Stimulated activated CD4-positive, alpha-beta T cell treated with anti-CD3 and anti-CD28 coated beads, Interleukin-2, amount 100 ng/mL, for 4 hours (primary cell): ENCODE data around the gene LILRB2.
"Not testable (repeated sequence)": the region's sequence is repeated elsewhere in the genome, so short reads cannot be mapped to it uniquely, and the experiment has no call there.

Experiments
- DNase-seq: peaks from one replicate; pipeline ENCODE4 v3.0.0-alpha.2; 2020; ENCODE audit warnings: low read depth

Gene LILRB2

GRCh38 chr19:54302257-54302656, 21.3 kb upstream of the LILRB2 start:
- no peak for DNase-seq

- no peak for DNase-seq
Observed at GRCh38 chr19:54299515-54299914, 18.6 kb upstream of the LILRB2 start.

DNA sequence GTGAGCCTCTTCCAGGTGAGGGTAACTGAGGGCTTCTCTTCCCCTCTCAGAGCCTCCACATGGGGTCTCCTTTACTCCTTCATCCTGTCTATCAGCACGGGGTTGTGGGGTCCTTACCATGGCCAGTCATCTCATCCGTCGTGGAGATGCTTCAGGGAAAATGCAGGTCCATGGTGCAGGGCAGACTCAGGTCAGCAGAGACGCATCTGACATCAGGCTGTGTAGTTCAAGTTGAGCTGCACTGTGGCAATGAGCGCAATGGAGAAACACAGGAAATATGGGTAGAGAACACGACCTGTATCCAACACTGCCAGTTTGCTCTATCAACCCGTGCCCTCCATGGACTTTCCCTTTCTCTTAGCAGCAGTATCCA, 18.2 kb upstream of the LILRB2 start:
- DNase-seq: no peak

GRCh38 chr19:54298357-54299125, 17.6 kb upstream of the LILRB2 start:
- DNase-seq: no peak

GRCh38 chr19:54297759-54298305, 16.9 kb upstream of the LILRB2 start:
- no peak for DNase-seq

GRCh38 chr19:54294539-54294938, 13.6 kb upstream of the LILRB2 start:
- DNase-seq: no peak

DNA sequence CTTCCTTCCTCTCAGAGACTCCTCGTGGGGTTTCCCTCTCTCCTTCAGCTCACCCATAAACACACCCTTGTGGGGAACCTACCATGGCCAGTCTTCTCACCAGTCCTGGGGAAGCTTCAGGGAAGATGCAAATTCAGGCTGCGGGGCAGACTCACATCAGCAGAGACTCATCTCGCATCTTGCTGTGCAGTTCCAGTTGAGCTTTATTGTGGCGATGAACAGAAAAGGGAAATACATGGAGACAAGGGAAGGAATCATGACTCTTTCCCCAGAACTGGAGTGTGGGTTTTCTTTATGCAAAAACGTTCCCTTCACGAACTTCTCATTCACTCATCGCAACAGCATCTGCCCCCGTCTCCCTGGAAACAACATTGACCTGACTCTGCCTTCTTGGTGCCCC, 8.2 kb upstream of the LILRB2 start:
- DNase-seq: not testable (repeated sequence)

DNA sequence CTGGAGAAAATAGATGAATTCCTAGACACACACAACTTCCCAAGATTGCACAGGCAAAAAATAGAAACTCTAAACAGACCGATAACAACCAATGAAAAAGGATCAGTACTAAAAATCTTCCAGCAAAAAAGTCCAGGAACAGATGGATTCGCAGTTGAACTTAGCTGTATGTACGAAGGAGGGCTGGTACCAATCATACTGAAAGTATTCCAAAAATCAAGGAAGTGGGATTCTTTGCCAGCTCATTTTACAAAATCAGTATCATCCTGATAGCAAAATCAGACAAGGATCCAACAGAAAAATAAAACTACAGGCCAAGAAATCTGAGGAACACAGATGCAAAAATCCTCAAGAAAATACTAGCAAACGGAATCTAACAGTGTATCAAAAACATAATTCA, 6.5 kb upstream of the LILRB2 start:
- no peak for DNase-seq

DNA sequence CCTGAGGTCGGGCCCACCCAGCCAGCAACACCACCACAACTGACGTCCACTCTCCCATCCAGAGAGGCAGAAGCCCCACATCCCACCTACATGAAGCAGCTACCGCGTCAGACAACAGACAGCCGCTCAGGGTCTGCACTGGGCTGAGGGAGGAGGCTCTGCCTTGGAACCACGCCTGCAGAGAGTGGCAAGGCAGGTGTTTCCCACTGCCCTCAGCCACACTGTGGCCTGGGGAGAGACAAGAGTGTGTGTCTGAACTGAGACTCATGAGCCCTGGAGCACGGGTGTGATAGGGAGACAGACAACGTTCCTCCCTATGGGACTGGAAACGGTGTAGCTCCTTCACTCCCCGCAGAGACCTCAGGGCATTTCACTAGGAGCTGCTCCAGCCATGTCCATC, 5.4 kb upstream of the LILRB2 start:
- DNase-seq: not testable (repeated sequence)

GRCh38 chr19:54285427-54286056, 4.6 kb upstream of the LILRB2 start:
- DNase-seq: not testable (repeated sequence)

DNA sequence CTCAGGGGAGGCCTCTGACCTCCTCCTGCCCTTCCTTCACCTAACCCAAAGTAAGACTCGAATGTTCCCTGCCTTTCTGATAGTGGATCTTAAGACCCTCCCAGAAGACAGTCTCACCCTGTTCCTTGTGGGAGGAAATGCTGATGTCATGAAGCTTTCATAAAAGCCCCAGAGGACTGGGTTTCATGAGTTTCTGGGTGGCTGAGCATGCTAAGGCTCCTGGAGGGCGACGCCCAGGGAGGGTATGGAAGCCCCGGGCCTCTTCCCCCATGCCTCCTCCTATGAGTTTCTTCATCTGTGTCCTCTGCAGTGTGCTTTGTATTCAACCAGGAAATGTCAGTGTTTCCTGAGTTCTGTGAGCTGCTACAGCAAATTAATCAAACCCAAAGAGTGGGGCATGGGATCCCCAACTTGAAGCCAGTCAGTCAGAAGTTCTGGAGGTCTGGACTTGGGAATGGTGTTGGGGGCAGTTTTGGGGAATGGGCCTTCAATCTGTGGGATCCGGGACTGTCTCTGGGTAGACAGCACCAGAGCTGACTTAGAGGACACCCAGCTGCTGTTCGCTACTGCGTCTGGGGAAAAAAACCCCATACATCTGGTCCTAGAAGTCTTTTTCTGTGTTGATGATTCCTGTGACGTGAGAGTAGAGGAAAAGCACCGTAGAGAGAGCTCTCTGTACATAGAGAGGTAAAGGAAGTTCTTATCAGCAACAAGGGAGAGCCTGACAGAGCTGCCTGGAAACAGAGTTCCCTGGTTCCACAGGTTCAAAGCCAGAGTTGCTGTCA, 2.0 kb upstream of the LILRB2 start:
- DNase-seq: no peak

DNA sequence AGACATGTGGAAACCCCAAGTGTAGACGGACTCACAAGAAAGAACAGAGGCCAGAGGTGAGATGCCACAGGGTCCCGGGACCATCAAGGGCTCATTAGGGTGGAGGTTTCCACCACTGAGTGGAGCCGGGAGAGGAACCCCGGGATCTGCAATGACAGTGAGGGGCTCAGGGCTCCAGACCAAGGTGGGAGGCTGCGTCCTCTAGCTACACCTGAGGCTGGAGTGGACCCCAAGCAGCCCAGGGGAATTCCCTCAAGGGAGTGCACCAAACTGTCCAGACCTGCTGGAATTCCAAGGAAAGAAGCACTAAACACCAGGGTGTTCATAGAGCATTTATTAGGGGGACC, 792 bp upstream of the LILRB2 start:
- DNase-seq: not testable (repeated sequence)

- DNase-seq: not testable (repeated sequence)
Observed at GRCh38 chr19:54280441-54280840, 469 bp downstream of the LILRB2 start.

DNA sequence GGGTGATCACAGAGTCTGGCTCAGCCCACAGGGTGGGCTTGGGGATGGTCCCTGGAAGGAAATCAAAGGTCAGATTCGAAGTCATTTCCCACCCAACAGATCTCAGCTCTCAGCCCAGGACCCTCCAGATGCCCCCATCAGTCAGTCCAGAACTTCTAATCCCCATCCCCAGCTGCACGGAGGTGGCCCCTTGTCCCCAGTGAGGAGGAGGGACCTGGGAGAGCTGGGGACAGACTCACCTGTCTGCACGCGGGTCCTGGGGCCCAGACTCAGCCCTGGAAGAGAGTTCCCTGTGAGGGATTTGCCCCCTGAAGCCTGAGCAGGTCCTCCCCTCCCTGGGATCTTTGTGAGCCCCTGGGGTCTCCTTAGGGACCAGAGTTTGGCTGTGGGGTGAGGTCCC, 885 bp downstream of the LILRB2 start:
- DNase-seq: not testable (repeated sequence)

GRCh38 chr19:54279406-54279962, 1.4 kb downstream of the LILRB2 start:
- no peak for DNase-seq

DNA sequence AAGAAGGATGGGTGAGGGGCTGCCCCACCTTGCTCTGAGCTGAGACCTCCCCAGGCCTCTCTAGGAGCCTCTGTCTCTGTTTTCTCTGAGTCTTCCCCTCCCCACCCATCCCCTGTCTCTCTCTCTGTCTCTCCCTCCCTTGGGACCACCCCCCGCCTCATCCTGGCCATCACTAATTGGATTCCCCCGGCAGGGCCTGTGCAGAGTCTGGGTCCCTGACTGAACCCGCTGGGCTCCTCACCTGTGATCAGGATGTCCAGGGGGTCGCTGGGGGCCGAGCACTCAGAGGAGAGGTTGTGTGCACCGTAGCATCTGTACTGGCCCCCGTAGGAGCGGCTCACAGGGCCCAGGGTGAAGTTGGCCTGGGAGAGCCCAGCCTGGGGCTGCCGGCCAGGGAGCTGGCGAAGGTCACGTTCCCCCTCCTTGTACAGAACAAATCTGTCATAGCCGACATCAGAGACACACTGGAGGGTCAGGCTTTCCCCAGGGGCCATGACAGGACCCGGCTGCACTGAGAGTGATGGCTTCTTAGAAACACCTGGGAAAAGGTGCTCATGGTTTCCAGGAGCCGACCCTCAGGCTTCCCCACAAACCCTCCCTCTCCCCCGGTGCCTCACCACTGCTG, 2.2 kb downstream of the LILRB2 start:
- not testable (repeated sequence) for DNase-seq

DNA sequence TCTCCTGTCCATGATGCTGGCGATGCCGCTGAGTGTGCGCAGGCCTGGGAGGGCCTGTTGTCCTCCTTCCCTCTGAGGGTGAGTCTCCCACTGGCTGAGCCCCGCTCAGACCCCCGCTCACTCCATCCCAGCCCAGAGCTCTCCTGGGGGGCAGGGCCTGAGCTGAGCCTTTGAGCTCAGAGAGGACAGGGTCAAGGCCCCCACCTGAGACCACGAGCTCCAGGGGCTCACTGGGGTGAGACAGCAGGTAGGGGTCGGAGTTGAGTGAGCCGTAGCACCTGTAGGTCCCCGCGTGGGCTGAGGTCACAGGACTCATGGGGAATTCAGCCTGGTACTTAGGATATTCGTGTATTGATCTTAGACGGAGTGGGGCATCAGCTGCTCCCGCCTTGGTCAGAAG, 2.9 kb downstream of the LILRB2 start:
- not testable (repeated sequence) for DNase-seq

GRCh38 chr19:54277111-54277615, 3.7 kb downstream of the LILRB2 start:
- not testable (repeated sequence) for DNase-seq

GRCh38 chr19:54275951-54276350, 5.0 kb downstream of the LILRB2 start:
- no peak for DNase-seq

- DNase-seq: not testable (repeated sequence)
Observed at GRCh38 chr19:54274516-54274915, 6.4 kb downstream of the LILRB2 start.

- no peak for DNase-seq
Observed at GRCh38 chr19:54273821-54274220, 7.1 kb downstream of the LILRB2 start.

DNA sequence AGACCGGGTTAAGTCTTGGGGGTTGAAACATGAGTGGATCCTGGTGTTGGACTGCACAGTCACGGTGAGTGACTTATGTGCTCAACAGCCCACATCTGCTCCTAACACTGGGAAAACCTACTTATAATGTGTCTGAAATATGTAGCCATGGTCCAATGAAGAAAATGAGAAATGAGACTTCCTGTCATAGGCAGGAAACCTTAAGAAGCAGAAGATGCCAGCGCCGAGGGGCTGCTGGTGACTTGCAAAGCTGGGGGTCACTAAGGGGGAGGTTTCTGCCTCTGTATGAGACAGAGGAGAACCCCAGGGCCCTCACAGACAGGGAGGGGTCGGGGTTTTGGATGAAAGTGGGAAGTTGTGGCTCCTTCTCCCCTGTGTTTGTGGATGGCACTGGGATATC, 8.7 kb downstream of the LILRB2 start:
- DNase-seq: not testable (repeated sequence)
